Right cardiac atrium (tissue), 5 donors: ENCODE measurements around the gene NDFIP2. TPM values are rescaled to one million over a fixed set of nuclear protein-coding genes. Genes with fewer than 3 reads are reported as not detected.
A peak's percentile ranks its signal among the peaks of the same experiment; 100 is the strongest.
"Not testable (repeated sequence)": the region's sequence is repeated elsewhere in the genome, so short reads cannot be mapped to it uniquely, and the experiment has no call there.

Source experiments
- ATAC-seq, 2 donors: fragments of 200-7000 bp; cut with Tn5 transposase; one replicate each; pipeline versions ENCODE4 v1.8.0 to v1.9.1; 2020; ENCODE audit warnings: moderate library complexity in 2 of 2, mild to moderate bottlenecking in 1 of 2
- DNase-seq, 3 donors: peaks; one replicate each; pipeline ENCODE4 v3.0.0-alpha.2; 2020
- H3K27ac ChIP-seq: one replicate; pipeline ENCODE4 v1.5.1; 2013; ENCODE audit warnings: mild to moderate bottlenecking, low read length, control low read depth, moderate library complexity
- H3K27me3 ChIP-seq: one replicate; pipeline ENCODE4 v1.6.1; 2013; ENCODE audit not compliant: control insufficient read depth, insufficient read depth
- H3K4me1 ChIP-seq: one replicate; pipeline ENCODE4 v1.6.1; 2013; ENCODE audit warnings: low read length; ENCODE audit not compliant: control insufficient read depth, insufficient read depth
- H3K4me3 ChIP-seq: one replicate; pipeline ENCODE4 v1.5.1; 2013; ENCODE audit warnings: low read length, control low read depth
- H3K9me3 ChIP-seq: one replicate; pipeline ENCODE4 v1.6.1; 2013; ENCODE audit warnings: low read length; ENCODE audit not compliant: control insufficient read depth
- WGBS: extraction: QIAGEN DNeasy Blood & Tissue Kit; methylation state at CpG from one replicate; pipeline ENCODE4 v1.1.7; 2013; 5-methylcytosine and 5-hydroxymethylcytosine counted together
- intact Hi-C, 4 donors: fragments of 100-400 bp; cut with DNase I; formaldehyde crosslinking; loops; one replicate each; pipeline versions ENCODE4 v1.11.0 to v1.14.0; 2022 to 2023
- polyA plus RNA-seq: library from polyadenylated mRNA; stranded (reverse); fragments of 200-250 nt; gene quantifications from one replicate; pipeline ENCODE4 v1.2.3, GENCODE V29; 2013
- total RNA-seq, 4 donors: library from RNA; stranded (reverse); fragmentation: NEBNext Ultra II Directional; extraction: Animal tissue kit (Norgen Biotek cat#: 25700); gene quantifications; one replicate each; pipeline ENCODE4 v1.2.1, GENCODE V29; 2021
- donor health status: healthy with polysubstance abuse.
- donor health status: DM: no; HTN: yes; CAD: no.
- donor health status: DM: no; HTN: no; CAD: no.
- donor health status: DM: no; HTN: yes; CAD: no; lungs with severe emphysema.
- donor health status: DM: yes; HTN: yes; CAD: no.

The NDFIP2 gene
- total and polyA plus RNA-seq, 5 donors: 29.0 to 48.7 (median 40.1) TPM

- intact Hi-C loops: no loop called here
Measured at GRCh38 chr13:79593641-79594275, 112.8 kb downstream of the NDFIP2 start.

GRCh38 chr13:79600146-79600545 lies 119.2 kb downstream of the NDFIP2 start:
- H3K27ac ChIP-seq, H3K9me3 ChIP-seq, ATAC-seq, H3K27me3 ChIP-seq, H3K4me1 ChIP-seq, H3K4me3 ChIP-seq, intact Hi-C loops: not testable (repeated sequence)
- DNase-seq: peak in 2 of 3 donors; percentile 30 to 41
- WGBS: 98% methylated on average over 33 of the region's 33 CpGs

More at GRCh38 chr13:79593641-79594275, 112.8 kb downstream of the NDFIP2 start:
- ATAC-seq (no peak), DNase-seq (no peak)
- Histone ChIP-seq H3K4me3 (no peak overlapping the region), H3K4me1 (no peaks in the 10 kb centered on the region), H3K27ac (no peak overlapping the region), H3K9me3 (no peaks in the 10 kb centered on the region), H3K27me3 (no peaks in the 10 kb centered on the region)
- WGBS: 50% methylated on average over 2 of the region's 2 CpGs

GRCh38 chr13:79602936-79603335 lies 122.0 kb downstream of the NDFIP2 start:
- WGBS: 59% methylated on average over 2 of the region's 2 CpGs
- DNase-seq: no peak
- no peak overlapping the region for H3K4me3 ChIP-seq
- H3K27me3 ChIP-seq: no peaks in the 10 kb centered on the region
- no peak for ATAC-seq
- intact Hi-C loops: no loop called here
- no peaks in the 10 kb centered on the region for H3K9me3 ChIP-seq
- H3K27ac ChIP-seq: no peak overlapping the region
- H3K4me1 ChIP-seq: no peaks in the 10 kb centered on the region

GRCh38 chr13:79604752-79605151 lies 123.8 kb downstream of the NDFIP2 start:
- H3K27me3 ChIP-seq: no peaks in the 10 kb centered on the region
- 24% methylated on average over 2 of the region's 2 CpGs for WGBS
- no peaks in the 10 kb centered on the region for H3K9me3 ChIP-seq
- no peak for ATAC-seq
- intact Hi-C loops: no loop called here
- no peak for DNase-seq
- H3K4me1 ChIP-seq: no peaks in the 10 kb centered on the region
- H3K4me3 ChIP-seq: no peak overlapping the region
- no peak overlapping the region for H3K27ac ChIP-seq

Other genes with a start within 250 kb of the NDFIP2 start
- 10 to 100 TPM; 25.3 to 28.2 (median 27.1) TPM for gene RBM26, start 74.9 kb upstream of the NDFIP2 start, total RNA-seq
- 14.5 TPM for gene RBM26, start 74.9 kb upstream of the NDFIP2 start, polyA plus RNA-seq